HL-60 (cell line): ENCODE measurements around the gene DLX1.

ENCODE experiments used
- CTCF ChIP-seq: IDR thresholded peaks from one replicate; pipeline ENCODE4 v1.5.1; 2011; ENCODE audit warnings: low read length, control low read depth, inconsistent platforms; ENCODE audit not compliant: insufficient read depth
- POLR2AphosphoS5 ChIP-seq: IDR thresholded peaks from 2 replicates; pipeline ENCODE4 v1.6.1; 2012; ENCODE audit warnings: low read depth
- REST ChIP-seq: IDR thresholded peaks from 2 replicates; pipeline ENCODE4 v1.6.1; 2012; ENCODE audit warnings: low read depth; ENCODE audit not compliant: insufficient replicate concordance

- TF ChIP-seq CTCF (no peak), POLR2AphosphoS5 (no peak), REST (no peak)
These were observed 17.4 kb downstream of the DLX1 start, which contains the start of gene DLX2 for GRCh38 chr2:172102391-172103359.
